Endothelial cell of umbilical vein (primary cell): Measurements from ENCODE around the gene C14orf119. TPM values are rescaled to one million over a fixed set of nuclear protein-coding genes. Genes with fewer than 3 reads are reported as not detected.

Experiments used
- BruUV-seq: library from RNA; stranded (reverse); fragments of 400-500 nt; replicated peaks from 2 replicates; lab custom pipeline; 2021; lab: Mats Ljungman, UMichigan
- CTCF ChIA-PET: fragments of 300-600, 350-600 bp; sonication (Branson Sonifier 250); formaldehyde crosslinking; loops from one replicate; lab custom pipeline; 2021; ENCODE audit warnings: antibody characterized with exemption, inconsistent platforms; lab: Charles Lee
- POLR2A ChIA-PET: fragments of 300-600, 350-600 bp; sonication (Branson Sonifier 250); formaldehyde crosslinking; loops from one replicate; lab custom pipeline; 2021; ENCODE audit warnings: antibody characterized with exemption, inconsistent platforms; lab: Charles Lee
- DNase-seq: peaks from one replicate; pipeline ENCODE4 v3.0.0-alpha.2; 2011; ENCODE audit warnings: low read depth, low spot score
- FAIRE-seq: peaks from 2 replicates; lab custom pipeline; 2011; peaks lifted over from hg19 to GRCh38; lab: Jason Lieb, UNC
- H2AFZ ChIP-seq: 2 replicates; pipeline ENCODE4 v1.6.0; 2012; ENCODE audit warnings: low read depth, low read length, control low read depth, inconsistent platforms
- H3K27ac ChIP-seq: 2 replicates; pipeline ENCODE4 v1.5.1; 2011; ENCODE audit warnings: low read depth, mild to moderate bottlenecking, control low read depth, low read length, moderate library complexity; ENCODE audit not compliant: insufficient read depth
- H3K27me3 ChIP-seq, 2 experiments: 2 replicates each; pipeline versions ENCODE4 v1.6.0 to v1.6.1; 2011; ENCODE audit warnings: low read length in 2 of 2, mixed read lengths in 1 of 2; ENCODE audit not compliant: control insufficient read depth in 2 of 2, insufficient read depth in 2 of 2
- H3K36me3 ChIP-seq, 2 experiments: 2 replicates in 1 of 2; 3 replicates in 1 of 2; pipeline ENCODE4 v1.5.1; 2011; ENCODE audit warnings: low read length in 2 of 2, mild to moderate bottlenecking in 1 of 2, moderate library complexity in 1 of 2; ENCODE audit not compliant: control insufficient read depth in 2 of 2, insufficient read depth in 2 of 2; ENCODE audit errors: extremely low read depth in 1 of 2
- H3K4me1 ChIP-seq: 3 replicates; pipeline ENCODE4 v1.5.1; 2011; ENCODE audit warnings: mild to moderate bottlenecking, low read length; ENCODE audit not compliant: control insufficient read depth, insufficient read depth; ENCODE audit errors: extremely low read depth
- H3K4me2 ChIP-seq: 2 replicates; pipeline ENCODE4 v1.6.1; 2011; ENCODE audit warnings: low read length, control low read depth, mixed read lengths; ENCODE audit not compliant: insufficient read depth
- H3K4me3 ChIP-seq, 3 experiments: fragments of 200-600 bp in 1 of 3; sonication (generic), shearing (Covaris generic) in 1 of 3; replicated peaks in 1 of 3; 2 replicates each; pipeline ENCODE4 v1.5.1; 2011 to 2016; ENCODE audit warnings: control low read depth in 3 of 3, low read length in 3 of 3, mild to moderate bottlenecking in 2 of 3, inconsistent platforms in 1 of 3, low read depth in 1 of 3, moderate library complexity in 1 of 3; ENCODE audit not compliant: insufficient read depth in 1 of 3
- H3K79me2 ChIP-seq: 2 replicates; pipeline ENCODE4 v1.6.0; 2012; ENCODE audit warnings: low read length, inconsistent platforms; ENCODE audit not compliant: control insufficient read depth, insufficient read depth
- H3K9ac ChIP-seq: replicated peaks from 2 replicates; pipeline ENCODE3; 2011; ENCODE audit warnings: low read length, control low read depth; ENCODE audit not compliant: insufficient read depth; ENCODE audit errors: extremely low read depth
- H3K9me1 ChIP-seq: replicated peaks from 3 replicates; pipeline ENCODE4 v1.6.0; 2011; ENCODE audit warnings: mild to moderate bottlenecking, low read length; ENCODE audit not compliant: control insufficient read depth, insufficient read depth; ENCODE audit errors: extremely low read depth
- H3K9me3 ChIP-seq: replicated peaks from 2 replicates; pipeline ENCODE4 v1.5.1; 2012; ENCODE audit warnings: low read length, inconsistent platforms; ENCODE audit not compliant: control insufficient read depth, insufficient read depth
- H4K20me1 ChIP-seq: replicated peaks from 2 replicates; pipeline ENCODE3; 2011; ENCODE audit warnings: mild to moderate bottlenecking, low read length; ENCODE audit not compliant: control insufficient read depth, insufficient read depth; ENCODE audit errors: extremely low read depth
- CTCF ChIP-seq, 2 donors: IDR thresholded peaks; 1 replicate in 1 of 2; 2 replicates in 1 of 2; pipeline ENCODE4 v1.5.1; 2011; ENCODE audit warnings: low read length in 2 of 2, mild to moderate bottlenecking in 2 of 2, moderate library complexity in 2 of 2, control low read depth in 1 of 2, inconsistent platforms in 1 of 2, low read depth in 1 of 2; ENCODE audit not compliant: insufficient read depth in 1 of 2; ENCODE audit errors: extremely low read depth in 1 of 2
- EZH2 ChIP-seq: IDR thresholded peaks from 2 replicates; pipeline ENCODE4 v1.6.1; 2012; ENCODE audit warnings: borderline replicate concordance, low read depth, mild to moderate bottlenecking, moderate library complexity, low read length, inconsistent platforms; ENCODE audit not compliant: severe bottlenecking
- FOS ChIP-seq: IDR thresholded peaks from 2 replicates; pipeline ENCODE4 v1.6.1; 2011; ENCODE audit warnings: mild to moderate bottlenecking, low read length, moderate library complexity, borderline replicate concordance; ENCODE audit not compliant: insufficient read depth
- GATA2 ChIP-seq: IDR thresholded peaks from 2 replicates; pipeline ENCODE4 v1.7.0; 2011; ENCODE audit warnings: low read depth, mild to moderate bottlenecking, moderate library complexity, mixed read lengths, low read length; ENCODE audit not compliant: insufficient read length, insufficient read depth
- JUN ChIP-seq: IDR thresholded peaks from 2 replicates; pipeline ENCODE4 v1.6.1; 2011; ENCODE audit warnings: borderline replicate concordance, low read depth; ENCODE audit not compliant: insufficient read length, insufficient read depth
- MAX ChIP-seq: IDR thresholded peaks from 2 replicates; pipeline ENCODE4 v1.6.1; 2011; ENCODE audit not compliant: insufficient read depth, insufficient read length
- MYC ChIP-seq: IDR thresholded peaks from one replicate; pipeline ENCODE4 v1.6.1; 2011; ENCODE audit warnings: mild to moderate bottlenecking, low read depth, low read length
- POLR2A ChIP-seq: IDR thresholded peaks from 2 replicates; pipeline ENCODE4 v1.6.1; 2012; ENCODE audit warnings: low read depth, mild to moderate bottlenecking, control low read depth, low read length
- POLR2AphosphoS5 ChIP-seq: IDR thresholded peaks from 2 replicates; pipeline ENCODE4 v1.6.1; 2012; ENCODE audit warnings: low read depth, mild to moderate bottlenecking, control low read depth, low read length, moderate library complexity; ENCODE audit not compliant: insufficient read depth
- dilution Hi-C: fragments of 300-500 bp; cut with MboI; formaldehyde crosslinking; loops from one replicate; pipeline ENCODE4 v1.15.0; 2019; ENCODE audit warnings: low sequenced_read_pairs; ENCODE audit not compliant: extremely low pct_ligation_motif_present
- intact Hi-C: fragments of 100-400 bp; cut with micrococcal nuclease; formaldehyde crosslinking; loops from one replicate; pipeline ENCODE4 v1.10.0; 2022
- polyA plus RNA-seq, 4 experiments: library from polyadenylated mRNA; depleted of rRNA in 3 of 4; stranded (reverse) in 3 of 4; unstranded in 1 of 4; fragments of >200 nt; gene quantifications; 2 replicates each; pipeline versions ENCODE4 v1.2.1 to v1.2.3, GENCODE V29; 2011 to 2012; ENCODE audit warnings: missing spikeins in 1 of 4
- total RNA-seq: library from RNA; stranded (reverse); gene quantifications from 2 replicates; pipeline ENCODE4 v1.2.3, GENCODE V29; 2021

Gene C14orf119
- total and polyA plus RNA-seq, 2 donors (not counting 3 experiments of a cell fraction or from before 2014, with no cell fraction given), result 58.3 to 60.5 TPM

- Histone ChIP-seq H3K79me2 (peaks cover 8% of the 10 kb centered on the region), H3K4me1 (peaks cover 24% of the 10 kb centered on the region), H3K9ac (no peak overlapping the region), H3K9me1 (no peaks in the 10 kb centered on the region), H3K36me3 (peaks cover 34 to 45% of the 10 kb centered on the region in 2 experiments), H3K27me3 (no peaks in the 10 kb centered on the region), H3K4me2 (no peak overlapping the region), H2AFZ (no peak overlapping the region), H3K4me3 (no peak overlapping the region), H3K27ac (no peak overlapping the region), H4K20me1 (no peaks in the 10 kb centered on the region), H3K9me3 (no peaks in the 10 kb centered on the region)
- dilution Hi-C loops (no loop called here), intact Hi-C loops (loop anchor here (2.0 kb wide), 1 partner anchor 15 kb away; the partner anchor contains the start of genes ACIN1 and C14orf119)
- DNase-seq (no peak), FAIRE-seq (peak; percentile 12)
- ChIA-PET POLR2A (interaction anchor here (1.1 kb wide), 1 partner anchor 8 kb away, joined by 3 read pairs; no protein-coding TSS in a partner anchor), CTCF (interaction anchor here (0.8 to 4.4 kb wide), 5 partner anchors 11 to 107 kb away, joined by 3 to 66 read pairs (median 5); partner anchors contain the start of genes ACIN1 and C14orf119)
- BruUV-seq, result no TSS peak
- no peak for TF ChIP-seq EZH2
- TF ChIP-seq JUN, result no peak
- TF ChIP-seq FOS, result no peak
- TF ChIP-seq CTCF (IDR thresholded peaks at IDR 0.05; ENCODE audit: extremely low read depth in 1 of 2, insufficient read depth in 1 of 2, low read depth in 1 of 2, low read length in 2 of 2), result no peak
- TF ChIP-seq MYC, result no peak
- TF ChIP-seq GATA2, result no peak
- TF ChIP-seq MAX, result no peak
- no peak for TF ChIP-seq POLR2AphosphoS5
- TF ChIP-seq POLR2A, result no peak
Observed at GRCh38 chr14:23079716-23080115, 15.6 kb upstream of the C14orf119 start.
